Measurements from ENCODE around the gene USP13. TPM values are rescaled to one million over a fixed set of nuclear protein-coding genes. Genes with fewer than 3 reads are reported as not detected.

Gene USP13
- total RNA-seq, 2 experiments from 2014 or later = 9.5 to 13.3 TPM

DNA sequence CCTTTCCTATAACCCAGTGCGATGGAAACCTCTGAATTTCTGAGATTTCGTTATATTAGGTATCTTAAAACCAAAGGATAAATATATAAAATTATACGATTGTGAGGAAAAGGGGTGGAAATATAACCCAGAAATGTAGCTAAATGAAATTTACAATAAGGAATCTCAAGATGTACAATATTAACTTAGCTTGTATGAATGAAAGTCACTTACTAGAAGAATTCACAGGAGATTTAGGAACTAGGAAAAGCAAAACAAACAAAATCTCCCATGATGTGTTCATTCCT is 159.2 kb downstream of the USP13 start:
- Mint-ChIP-seq H3K4me1 (peaks cover 4% of the 10 kb centered on the region), H3K27me3 (no peaks in the 10 kb centered on the region), H3K4me3 (no peak overlapping the region), H3K9me3 (ENCODE audit: low read depth) (no peaks in the 10 kb centered on the region), H3K27ac (no peak overlapping the region), H3K36me3 (no peaks in the 10 kb centered on the region)
- DNase-seq (no peak), ATAC-seq (no peak)
- CTCF ChIA-PET = interaction anchor here (1.2 to 1.6 kb wide), 3 partner anchors 10 to 23 kb away, joined by 3 to 6 read pairs (median 3); no protein-coding TSS in a partner anchor

DNA sequence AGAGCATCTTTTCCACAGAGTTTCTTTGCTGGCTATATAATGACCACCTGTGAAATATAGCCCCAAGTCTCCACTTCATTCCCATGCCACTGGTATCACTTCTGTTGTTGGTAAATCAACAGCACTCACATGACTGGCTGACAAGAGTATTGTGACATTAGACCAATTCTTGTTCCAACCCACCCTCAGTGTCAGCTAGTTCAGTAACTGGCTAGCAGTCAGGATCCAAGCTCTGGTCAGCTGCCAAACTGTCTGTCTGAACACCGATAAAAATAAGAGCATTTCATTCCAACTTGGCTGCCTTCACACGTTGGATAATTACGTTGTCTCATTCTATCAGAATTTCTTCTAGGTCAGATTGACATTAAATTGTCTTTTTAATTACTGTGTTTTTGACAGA is 166.5 kb downstream of the USP13 start:
- ATAC-seq = no peak
- H3K9me3 Mint-ChIP-seq (ENCODE audit: low read depth) = no peaks in the 10 kb centered on the region
- DNase-seq = no peak
- no peak overlapping the region for H3K27ac Mint-ChIP-seq
- CTCF ChIA-PET = no interaction called here
- no peaks in the 10 kb centered on the region for H3K36me3 Mint-ChIP-seq
- no peaks in the 10 kb centered on the region for H3K4me1 Mint-ChIP-seq
- H3K4me3 Mint-ChIP-seq = no peak overlapping the region
- H3K27me3 Mint-ChIP-seq = peaks cover 21% of the 10 kb centered on the region

- no peak overlapping the region for H3K27ac Mint-ChIP-seq
- H3K4me3 Mint-ChIP-seq = no peak overlapping the region
Observed at GRCh38 chr3:179822296-179822695, 169.5 kb downstream of the USP13 start.

GRCh38 chr3:179825527-179826246 is 172.8 kb downstream of the USP13 start:
- no peak overlapping the region for H3K27ac Mint-ChIP-seq
- ATAC-seq (no peak), DNase-seq (no peak)
- no peak overlapping the region for H3K4me3 Mint-ChIP-seq
- H3K9me3 Mint-ChIP-seq (ENCODE audit: low read depth) = no peaks in the 10 kb centered on the region
- peaks cover 16% of the 10 kb centered on the region for H3K27me3 Mint-ChIP-seq
- no peaks in the 10 kb centered on the region for H3K36me3 Mint-ChIP-seq
- no peaks in the 10 kb centered on the region for H3K4me1 Mint-ChIP-seq
- CTCF ChIA-PET = no interaction called here

More at GRCh38 chr3:179822296-179822695, 169.5 kb downstream of the USP13 start:
- peaks cover 26% of the 10 kb centered on the region for H3K27me3 Mint-ChIP-seq
- CTCF ChIA-PET = interaction anchor here (1.3 kb wide), 1 partner anchor 11 kb away, joined by 6 read pairs; no protein-coding TSS in a partner anchor
- no peak for ATAC-seq
- H3K36me3 Mint-ChIP-seq = no peaks in the 10 kb centered on the region
- H3K4me1 Mint-ChIP-seq = no peaks in the 10 kb centered on the region
- DNase-seq = no peak
- no peaks in the 10 kb centered on the region for H3K9me3 Mint-ChIP-seq (ENCODE audit: low read depth)

DNA sequence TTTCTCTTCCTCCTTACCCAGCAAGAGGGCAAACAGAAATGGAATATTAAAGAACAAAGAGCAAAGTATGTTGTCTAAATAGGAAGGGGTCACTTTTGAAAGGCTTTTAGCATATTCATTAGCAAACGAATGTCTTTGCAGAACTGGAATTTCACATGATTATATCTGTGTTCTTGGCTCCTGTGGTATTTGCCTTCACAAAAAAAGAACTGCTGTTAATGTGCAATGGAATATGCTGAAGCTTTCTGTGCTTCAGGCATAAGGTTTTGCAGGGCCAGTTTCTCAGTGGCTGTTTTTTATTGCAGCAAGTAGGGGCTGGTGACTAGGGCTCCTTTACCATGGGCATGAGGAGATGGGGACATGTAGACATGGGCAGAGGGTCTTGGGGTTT is 173.4 kb downstream of the USP13 start:
- ATAC-seq (no peak), DNase-seq (no peak)
- Mint-ChIP-seq H3K4me3 (no peak overlapping the region), H3K9me3 (ENCODE audit: low read depth) (no peaks in the 10 kb centered on the region), H3K27me3 (peaks cover 15% of the 10 kb centered on the region), H3K36me3 (no peaks in the 10 kb centered on the region), H3K27ac (no peak overlapping the region), H3K4me1 (no peaks in the 10 kb centered on the region)
- CTCF ChIA-PET = no interaction called here

GRCh38 chr3:179828738-179829137 is 175.9 kb downstream of the USP13 start:
- Mint-ChIP-seq H3K27me3 (peaks cover 7% of the 10 kb centered on the region), H3K4me3 (no peak overlapping the region), H3K4me1 (no peaks in the 10 kb centered on the region), H3K27ac (no peak overlapping the region), H3K9me3 (ENCODE audit: low read depth) (no peaks in the 10 kb centered on the region), H3K36me3 (no peaks in the 10 kb centered on the region)
- DNase-seq (no peak), ATAC-seq (no peak)
- CTCF ChIA-PET = no interaction called here

DNA sequence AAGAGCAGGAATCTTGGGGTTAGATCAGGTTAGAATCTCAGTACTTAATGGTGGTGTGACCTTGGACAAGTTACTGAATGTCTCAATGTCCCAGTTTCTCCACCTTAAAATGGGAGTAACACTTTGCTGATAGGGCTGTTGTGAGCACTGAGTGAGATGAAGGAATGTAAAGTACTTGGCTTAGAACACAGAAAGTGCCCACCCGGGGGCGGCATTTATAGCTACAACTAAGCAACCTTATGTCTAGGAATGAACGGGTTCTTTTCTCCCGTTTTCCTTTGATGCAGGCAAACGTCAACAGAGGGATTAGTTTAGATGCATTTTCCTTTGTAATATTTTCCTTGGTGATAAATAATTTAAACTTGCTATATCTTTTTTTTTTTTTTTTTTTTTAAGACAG is 176.6 kb downstream of the USP13 start:
- H3K9me3 Mint-ChIP-seq (ENCODE audit: low read depth) = no peaks in the 10 kb centered on the region
- peaks cover 7% of the 10 kb centered on the region for H3K27me3 Mint-ChIP-seq
- DNase-seq (no peak), ATAC-seq (no peak)
- H3K4me3 Mint-ChIP-seq = no peak overlapping the region
- no peaks in the 10 kb centered on the region for H3K36me3 Mint-ChIP-seq
- H3K27ac Mint-ChIP-seq = no peak overlapping the region
- H3K4me1 Mint-ChIP-seq = no peaks in the 10 kb centered on the region
- CTCF ChIA-PET = no interaction called here

- Mint-ChIP-seq H3K4me1 (no peaks in the 10 kb centered on the region), H3K27ac (no peak overlapping the region), H3K36me3 (no peaks in the 10 kb centered on the region), H3K27me3 (peaks cover 3% of the 10 kb centered on the region), H3K4me3 (no peak overlapping the region), H3K9me3 (ENCODE audit: low read depth) (no peaks in the 10 kb centered on the region)
- ATAC-seq = no peak
- CTCF ChIA-PET = no interaction called here
- no peak for DNase-seq
Observed at GRCh38 chr3:179832333-179832854, 179.6 kb downstream of the USP13 start.

- H3K4me3 Mint-ChIP-seq = no peak overlapping the region
- H3K27me3 Mint-ChIP-seq = peaks cover 4% of the 10 kb centered on the region
- no peaks in the 10 kb centered on the region for H3K36me3 Mint-ChIP-seq
- DNase-seq (no peak), ATAC-seq (no peak)
- CTCF ChIA-PET = no interaction called here
- no peaks in the 10 kb centered on the region for H3K4me1 Mint-ChIP-seq
- no peaks in the 10 kb centered on the region for H3K9me3 Mint-ChIP-seq (ENCODE audit: low read depth)
- no peak overlapping the region for H3K27ac Mint-ChIP-seq
Observed at GRCh38 chr3:179833294-179833693, 180.5 kb downstream of the USP13 start.

DNA sequence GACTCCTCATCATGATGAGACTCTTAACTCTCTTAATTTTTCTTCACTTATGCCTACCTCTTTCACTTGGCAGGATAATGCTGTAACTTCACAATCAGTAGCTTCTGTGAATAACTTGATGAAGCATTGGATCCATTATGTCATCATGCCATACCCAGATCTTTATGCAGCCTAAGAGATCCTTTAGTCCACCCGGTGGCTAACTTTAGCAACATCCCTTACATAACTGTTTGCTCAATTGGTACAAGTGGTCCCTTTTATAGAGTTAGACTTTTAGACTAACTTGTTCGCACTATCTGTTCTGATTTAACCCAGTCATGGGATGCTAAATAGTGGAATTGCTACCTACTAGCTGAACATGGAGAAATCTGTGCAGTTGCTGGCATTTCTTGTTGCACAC is 184.5 kb downstream of the USP13 start:
- CTCF ChIA-PET = no interaction called here
- H3K4me3 Mint-ChIP-seq = no peak overlapping the region
- no peaks in the 10 kb centered on the region for H3K36me3 Mint-ChIP-seq
- H3K27ac Mint-ChIP-seq = no peak overlapping the region
- no peaks in the 10 kb centered on the region for H3K4me1 Mint-ChIP-seq
- no peaks in the 10 kb centered on the region for H3K9me3 Mint-ChIP-seq (ENCODE audit: low read depth)
- ATAC-seq = no peak
- peaks cover 6% of the 10 kb centered on the region for H3K27me3 Mint-ChIP-seq
- no peak for DNase-seq

Other genes with a start within 250 kb of the USP13 start
- gene GNB4, start 201.6 kb upstream of the USP13 start, total RNA-seq = 10 to 100 TPM in 1 of 2 experiments, 1 to 10 TPM in 1; 7.5 to 13.8 TPM
- gene ACTL6A, start 90.1 kb upstream of the USP13 start, total RNA-seq = 10 to 100 TPM; 80.1 to 92.7 TPM
- 10 to 100 TPM; 29.7 to 49.8 TPM for gene MRPL47, start 48.4 kb upstream of the USP13 start, total RNA-seq
- gene NDUFB5, start 48.2 kb upstream of the USP13 start, total RNA-seq = 10 to 100 TPM; 83.1 to 97.3 TPM